Measurements from ENCODE around the gene HSPB9.

Gene HSPB9

GRCh38 chr17:42081516-42082129 is 41.0 kb upstream of the HSPB9 start:
- Histone ChIP-seq H3K9me3 (ENCODE audit: control insufficient read depth, insufficient read depth, low read depth, low read length) (no peaks in the 10 kb centered on the region), H3K36me3 (ENCODE audit: control insufficient read depth in 2 of 2, insufficient read depth in 1 of 2, low read length in 2 of 2) (no peaks in the 10 kb centered on the region), H3K4me1 (ENCODE audit: control insufficient read depth, insufficient read depth, low read length) (no peaks in the 10 kb centered on the region), H3K4me3 (ENCODE audit: low read depth, low read length) (no peak overlapping the region), H3K27ac (ENCODE audit: extremely low read depth, low read depth, low read length) (no peak overlapping the region)
- ChIA-PET CTCF (interaction anchor here (0.6 to 3.8 kb wide), 5 partner anchors 10 to 332 kb away, joined by 4 to 29 read pairs (median 5); no protein-coding TSS in a partner anchor), POLR2A (no interaction called here)
- TF ChIP-seq SCRT1 (tag by site-specific recombination; IDR thresholded peaks at IDR 0.05; ENCODE audit: borderline replicate concordance): peak; percentile 61
- TF ChIP-seq ZNF292 (tag by site-specific recombination; IDR thresholded peaks at IDR 0.05; ENCODE audit: borderline replicate concordance, low read depth): no peak
- TF ChIP-seq ZNF837 (tag by site-specific recombination; IDR thresholded peaks at IDR 0.05): no peak
- TF ChIP-seq SCRT2 (tag by site-specific recombination; IDR thresholded peaks at IDR 0.05): peak; percentile 91
- no peak for TF ChIP-seq KLF8 (tag by site-specific recombination; IDR thresholded peaks at IDR 0.05)
- TF ChIP-seq ZNF513 (tag by site-specific recombination; IDR thresholded peaks at IDR 0.05): no peak
- no peak for TF ChIP-seq BCL11A (tag by site-specific recombination; IDR thresholded peaks at IDR 0.05; ENCODE audit: low read depth)
- peak; percentile 71 for TF ChIP-seq ZIC2 (tag by site-specific recombination; IDR thresholded peaks at IDR 0.05)
- TF ChIP-seq ZNF549 (tag by site-specific recombination; IDR thresholded peaks at IDR 0.05): no peak
- TF ChIP-seq ZNF391 (tag by site-specific recombination; IDR thresholded peaks at IDR 0.05; ENCODE audit: borderline replicate concordance, low read depth): no peak
- no peak for TF ChIP-seq PRDM2 (tag by site-specific recombination; IDR thresholded peaks at IDR 0.05; ENCODE audit: borderline replicate concordance)
- TF ChIP-seq ZNF580 (tag by site-specific recombination; IDR thresholded peaks at IDR 0.05): no peak
- no peak for TF ChIP-seq SP3 (tag by site-specific recombination; IDR thresholded peaks at IDR 0.05)
- no peak for TF ChIP-seq ZNF423 (tag by site-specific recombination; IDR thresholded peaks at IDR 0.05)
- no peak for TF ChIP-seq ZNF175 (tag by site-specific recombination; IDR thresholded peaks at IDR 0.05)
- TF ChIP-seq ZNF174 (tag by site-specific recombination; IDR thresholded peaks at IDR 0.05): no peak

- Histone ChIP-seq H3K27ac (ENCODE audit: extremely low read depth, low read depth, low read length) (no peak overlapping the region), H3K36me3 (ENCODE audit: control insufficient read depth in 2 of 2, insufficient read depth in 1 of 2, low read length in 2 of 2) (no peaks in the 10 kb centered on the region), H3K4me1 (ENCODE audit: control insufficient read depth, insufficient read depth, low read length) (peaks cover 5% of the 10 kb centered on the region), H3K4me3 (ENCODE audit: low read depth, low read length) (no peak overlapping the region), H3K9me3 (ENCODE audit: control insufficient read depth, insufficient read depth, low read depth, low read length) (no peaks in the 10 kb centered on the region)
- ChIA-PET POLR2A (interaction anchor here (0.7 kb wide), 1 partner anchor 419 kb away, joined by 3 read pairs; no protein-coding TSS in a partner anchor), CTCF (interaction anchor here (0.6 to 2.0 kb wide), 5 partner anchors 13 to 33 kb away, joined by 3 to 10 read pairs (median 4); no protein-coding TSS in a partner anchor)
- peak; percentile 62 for TF ChIP-seq FEZF1 (tag by site-specific recombination; IDR thresholded peaks at IDR 0.05)
- TF ChIP-seq ZNF596 (tag by site-specific recombination; IDR thresholded peaks at IDR 0.05): no peak
- peak; percentile 89 for TF ChIP-seq PRDM6 (tag by site-specific recombination; IDR thresholded peaks at IDR 0.05)
These were observed 35.4 kb upstream of the HSPB9 start for GRCh38 chr17:42087042-42087701.

Measured in HEK293 (cell line).